DMS153 treated with DMSO at 0.1 percent for 48 hours (cell line): ENCODE measurements around the gene CPA4.

Source experiments
- DNase-seq: peaks from one replicate; lab custom pipeline; 2025; ENCODE audit not compliant: unreplicated experiment; lab: John Stamatoyannopoulos, UW

CPA4 gene

GRCh38 chr7:130344271-130344866 is 51.4 kb downstream of the CPA4 start, which contains the start of gene CPA5:
Gene CPA5 (plus strand): TSS chr7:130344816. CDS start chr7:130346486, 1,670 bp downstream.
- DNase-seq, result no peak

- no peak for DNase-seq
Observed at GRCh38 chr7:130345136-130345535, 52.2 kb downstream of the CPA4 start.

DNA sequence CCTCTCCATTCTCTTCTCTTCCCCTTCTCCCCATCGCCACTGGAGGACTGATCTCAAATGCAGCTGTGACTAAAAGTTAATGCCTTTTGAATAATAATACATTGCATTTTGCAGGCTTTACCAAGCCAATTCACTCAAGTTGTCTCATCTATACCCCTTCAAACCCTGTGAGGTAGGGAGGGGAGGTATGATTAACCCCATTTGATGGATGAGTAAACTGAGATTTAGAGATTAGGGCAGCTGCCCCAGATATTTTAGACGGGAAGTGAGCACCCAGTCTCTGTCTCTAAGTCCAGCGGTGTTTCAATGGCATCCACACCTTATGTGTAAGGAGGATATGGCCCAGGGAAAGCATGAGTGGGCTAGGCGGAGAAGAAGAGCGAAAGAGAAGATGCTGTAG is 52.8 kb downstream of the CPA4 start:
- DNase-seq, result no peak

GRCh38 chr7:130346177-130346905 is 53.4 kb downstream of the CPA4 start:
- no peak for DNase-seq

GRCh38 chr7:130346941-130347340 is 54.0 kb downstream of the CPA4 start:
- no peak for DNase-seq

DNA sequence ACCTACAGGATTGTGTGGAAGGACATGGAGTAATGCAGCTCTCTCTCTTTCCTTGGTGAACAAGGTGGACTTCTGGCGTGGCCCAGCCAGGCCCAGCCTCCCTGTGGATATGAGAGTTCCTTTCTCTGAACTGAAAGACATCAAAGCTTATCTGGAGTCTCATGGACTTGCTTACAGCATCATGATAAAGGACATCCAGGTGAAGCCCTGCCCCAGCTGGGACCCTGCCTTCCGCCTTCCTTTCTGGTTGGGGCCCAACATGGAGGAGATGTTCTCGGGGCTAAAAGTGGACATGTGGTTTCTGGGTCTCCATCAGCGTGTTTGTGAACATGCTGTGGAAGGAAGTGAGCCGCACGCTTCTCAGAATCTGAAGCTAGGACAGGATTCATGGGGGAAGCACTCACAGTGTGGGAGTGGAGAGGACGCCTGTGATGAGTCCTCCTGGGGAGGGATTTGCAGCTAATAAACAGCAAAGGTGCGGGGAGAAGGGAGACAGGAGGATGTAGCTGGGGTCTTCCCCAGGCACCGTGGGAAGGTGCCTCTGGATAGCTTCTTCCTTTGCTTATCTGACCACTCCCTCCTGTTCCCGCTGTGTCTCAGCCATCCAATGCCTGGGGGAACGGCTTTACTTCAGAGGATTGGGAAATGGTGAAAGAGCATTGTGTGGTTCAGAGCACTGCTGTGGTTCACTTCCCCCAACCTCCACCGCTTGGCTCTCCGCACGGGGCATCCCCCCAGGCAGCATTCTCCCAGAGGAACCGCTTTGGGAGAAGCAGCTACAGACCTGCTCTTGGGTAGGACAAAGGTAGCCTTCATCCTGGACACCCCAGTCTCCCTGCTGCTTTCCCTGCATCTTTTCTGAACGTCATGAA is 57.2 kb downstream of the CPA4 start:
- DNase-seq, result no peak

- no peak for DNase-seq
Observed at GRCh38 chr7:130350945-130351790, 58.2 kb downstream of the CPA4 start.

GRCh38 chr7:130351791-130352090 is 58.8 kb downstream of the CPA4 start:
- no peak for DNase-seq

- DNase-seq, result peak; percentile 49
Observed at GRCh38 chr7:130352194-130353074, 59.5 kb downstream of the CPA4 start.

GRCh38 chr7:130353196-130353595 is 60.2 kb downstream of the CPA4 start:
- no peak for DNase-seq

- no peak for DNase-seq
Observed at GRCh38 chr7:130356121-130356875, 63.3 kb downstream of the CPA4 start.

- no peak for DNase-seq
Observed at GRCh38 chr7:130356876-130357611, 64.1 kb downstream of the CPA4 start.

- no peak for DNase-seq
Observed at GRCh38 chr7:130358471-130358870, 65.5 kb downstream of the CPA4 start.

DNA sequence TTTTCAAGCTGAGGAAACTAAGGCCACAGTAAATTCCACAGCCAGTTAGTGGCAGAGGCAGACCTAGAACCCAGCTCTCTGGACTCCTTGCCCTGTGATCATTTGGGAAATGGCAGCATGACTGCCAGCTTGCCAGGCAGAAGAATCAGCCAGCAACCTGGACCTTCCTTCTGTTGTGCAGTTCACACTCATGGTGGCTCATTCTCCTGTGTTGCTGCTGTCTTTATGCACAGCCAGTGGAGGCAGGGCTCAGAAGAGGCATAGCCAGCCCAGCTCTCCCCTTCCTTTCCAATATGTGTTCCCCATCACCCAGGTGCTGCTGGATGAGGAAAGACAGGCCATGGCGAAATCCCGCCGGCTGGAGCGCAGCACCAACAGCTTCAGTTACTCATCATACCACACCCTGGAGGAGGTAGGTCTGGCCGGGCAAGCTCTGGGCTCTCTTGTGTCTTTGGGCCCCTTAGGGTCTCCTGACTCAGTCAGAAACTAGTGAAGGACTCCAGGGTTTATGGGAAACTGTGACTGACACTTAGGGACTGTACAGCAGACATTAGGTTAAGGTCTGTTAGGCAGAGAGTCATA is 66.4 kb downstream of the CPA4 start:
- no peak for DNase-seq

GRCh38 chr7:130360518-130360917 is 67.6 kb downstream of the CPA4 start:
- no peak for DNase-seq

DNA sequence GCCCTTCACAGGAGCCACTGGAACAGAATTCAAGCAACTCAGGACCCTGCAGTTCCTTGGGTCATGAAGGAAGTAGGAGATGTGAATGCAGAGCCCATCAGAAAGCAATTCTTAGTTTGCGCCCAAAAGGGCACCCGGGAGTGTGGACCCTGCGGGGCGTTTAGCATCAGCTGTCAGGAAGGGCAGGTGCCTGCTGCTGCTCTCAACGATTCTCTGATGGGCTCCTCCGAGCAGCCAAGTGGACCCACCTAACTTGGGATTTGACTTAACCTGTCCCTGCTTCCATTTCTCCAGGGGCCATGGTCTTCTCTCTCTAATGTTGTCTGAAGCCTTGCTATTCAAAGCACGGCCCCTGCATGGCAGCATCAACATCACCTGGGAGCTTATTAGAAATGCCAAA is 68.7 kb downstream of the CPA4 start:
- DNase-seq, result no peak

DNA sequence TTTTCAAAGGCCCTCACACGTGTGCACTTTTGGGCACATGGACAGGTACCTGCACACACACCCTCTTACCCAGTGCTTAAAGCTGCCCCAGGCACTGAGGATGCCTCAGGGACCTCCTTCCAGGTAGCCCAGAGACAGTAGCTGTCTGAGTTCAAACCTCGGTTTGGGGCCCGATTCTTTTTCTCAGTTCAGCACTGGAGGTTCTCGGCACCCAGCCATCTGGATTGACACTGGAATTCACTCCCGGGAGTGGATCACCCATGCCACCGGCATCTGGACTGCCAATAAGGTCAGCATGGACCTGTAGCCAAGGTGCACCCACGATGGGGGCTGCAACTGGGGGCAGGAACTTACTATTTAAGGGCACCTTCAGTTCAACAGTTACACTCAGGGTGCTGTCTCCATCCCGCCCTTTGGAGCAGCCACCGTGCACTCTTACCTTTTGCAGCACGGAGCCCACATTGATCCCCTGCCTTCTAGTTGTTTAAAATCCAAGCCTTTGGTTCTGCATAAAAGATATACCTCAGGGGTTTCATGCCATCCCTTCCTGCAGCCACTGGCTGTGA is 69.4 kb downstream of the CPA4 start:
- no peak for DNase-seq
